IMR-90 (cell line): ENCODE results near the gene APLF. TPM values are rescaled to one million over a fixed set of nuclear protein-coding genes. Genes with fewer than 3 reads are reported as not detected.

Experiments
- ATAC-seq: fragments of 200-7000 bp; cut with Tn5 transposase; 2 replicates; pipeline ENCODE4 v1.9.1; 2020; ENCODE audit warnings: low read depth, mild to moderate bottlenecking, moderate library complexity
- BruUV-seq: library from RNA; stranded (reverse); fragments of 400-500 nt; replicated peaks from 2 replicates; lab custom pipeline; 2021; lab: Mats Ljungman, UMichigan
- CTCF ChIA-PET: fragments of 300-600 bp; formaldehyde crosslinking; extraction: SDS; loops from one replicate; lab custom pipeline; 2021; ENCODE audit warnings: antibody characterized with exemption; lab: Yijun Ruan, JAX
- POLR2A ChIA-PET: fragments of 300-600 bp; sonication (Branson Sonifier 250); formaldehyde crosslinking; loops from one replicate; lab custom pipeline; 2022; ENCODE audit warnings: antibody characterized with exemption; ENCODE audit not compliant: unreplicated experiment; lab: Charles Lee
- DNase-seq: peaks from one replicate; pipeline ENCODE4 v3.0.0; 2013
- H2AFZ ChIP-seq: replicated peaks from 2 replicates; pipeline ENCODE3; 2013; ENCODE audit warnings: low read length, mild to moderate bottlenecking; ENCODE audit not compliant: poor library complexity
- H2AK5ac ChIP-seq: 2 replicates; pipeline ENCODE4 v1.6.1; 2013; ENCODE audit warnings: low read depth, low read length, inconsistent platforms
- H2AK9ac ChIP-seq: replicated peaks from 2 replicates; pipeline ENCODE3; 2013; ENCODE audit warnings: mild to moderate bottlenecking, low read depth, low read length, moderate library complexity; ENCODE audit not compliant: poor library complexity
- H2BK120ac ChIP-seq: 2 replicates; pipeline ENCODE4 v1.6.1; 2013; ENCODE audit warnings: low read depth, low read length, inconsistent platforms
- H2BK15ac ChIP-seq: 3 replicates; pipeline ENCODE4 v1.6.1; 2013; ENCODE audit warnings: low read depth, low read length, inconsistent platforms
- H2BK20ac ChIP-seq: 2 replicates; pipeline ENCODE4 v1.6.1; 2013; ENCODE audit warnings: low read depth, mild to moderate bottlenecking, inconsistent platforms, low read length, moderate library complexity
- H2BK5ac ChIP-seq: 2 replicates; pipeline ENCODE4 v1.6.1; 2013; ENCODE audit warnings: mild to moderate bottlenecking, low read depth, low read length, inconsistent platforms; ENCODE audit not compliant: poor library complexity, severe bottlenecking
- H3K14ac ChIP-seq: replicated peaks from 2 replicates; pipeline ENCODE4 v1.6.1; 2013; ENCODE audit warnings: low read depth, low read length, inconsistent platforms
- H3K18ac ChIP-seq: 2 replicates; pipeline ENCODE4 v1.6.1; 2013; ENCODE audit warnings: low read depth, low read length, control low read depth
- H3K23ac ChIP-seq: 2 replicates; pipeline ENCODE4 v1.6.1; 2013; ENCODE audit warnings: low read depth, low read length, inconsistent platforms
- H3K27ac ChIP-seq: 2 replicates; pipeline ENCODE4 v1.5.1; 2013; ENCODE audit warnings: mild to moderate bottlenecking, control low read depth, low read length; ENCODE audit not compliant: insufficient read depth
- H3K27me3 ChIP-seq: 2 replicates; pipeline ENCODE4 v1.6.1; 2013; ENCODE audit warnings: low read length; ENCODE audit not compliant: control insufficient read depth, insufficient read depth
- H3K36me3 ChIP-seq: 2 replicates; pipeline ENCODE4 v1.6.1; 2013; ENCODE audit warnings: low read length, mixed read lengths; ENCODE audit not compliant: control insufficient read depth, insufficient read depth
- H3K4ac ChIP-seq: 2 replicates; pipeline ENCODE4 v1.6.1; 2013; ENCODE audit warnings: low read depth, low read length, inconsistent platforms
- H3K4me1 ChIP-seq: 2 replicates; pipeline ENCODE4 v1.6.1; 2013; ENCODE audit warnings: low read length, mixed read lengths; ENCODE audit not compliant: control insufficient read depth, insufficient read depth
- H3K4me2 ChIP-seq: 2 replicates; pipeline ENCODE4 v1.6.1; 2013; ENCODE audit warnings: low read depth, mild to moderate bottlenecking, control low read depth, low read length, moderate library complexity
- H3K4me3 ChIP-seq: 2 replicates; pipeline ENCODE4 v1.5.1; 2013; ENCODE audit warnings: low read depth, mild to moderate bottlenecking, control low read depth, low read length, moderate library complexity; ENCODE audit not compliant: insufficient read depth
- H3K56ac ChIP-seq: 2 replicates; pipeline ENCODE4 v1.6.1; 2013; ENCODE audit warnings: low read length, inconsistent platforms; ENCODE audit not compliant: insufficient read depth; ENCODE audit errors: extremely low read depth
- H3K79me1 ChIP-seq, 2 experiments: 2 replicates each; pipeline ENCODE4 v1.6.1; 2013; ENCODE audit warnings: low read length in 2 of 2, inconsistent platforms in 1 of 2, low read depth in 1 of 2
- H3K9ac ChIP-seq: 2 replicates; pipeline ENCODE4 v1.6.1; 2013; ENCODE audit warnings: low read depth, low read length, control low read depth
- H3K9me1 ChIP-seq: 2 replicates; pipeline ENCODE4 v1.6.1; 2013; ENCODE audit warnings: low read length, inconsistent platforms; ENCODE audit not compliant: insufficient read depth
- H3K9me3 ChIP-seq: 2 replicates; pipeline ENCODE4 v1.6.1; 2013; ENCODE audit warnings: low read length; ENCODE audit not compliant: control insufficient read depth, insufficient read depth
- H4K20me1 ChIP-seq: 2 replicates; pipeline ENCODE4 v1.6.1; 2013; ENCODE audit warnings: low read length, inconsistent platforms; ENCODE audit not compliant: insufficient read depth
- H4K5ac ChIP-seq: 2 replicates; pipeline ENCODE4 v1.6.1; 2013; ENCODE audit warnings: mild to moderate bottlenecking, low read depth, low read length, control low read depth
- H4K8ac ChIP-seq, 2 experiments: 2 replicates each; pipeline ENCODE4 v1.6.1; 2013; ENCODE audit warnings: low read depth in 2 of 2, low read length in 2 of 2, control low read depth in 1 of 2, inconsistent platforms in 1 of 2
- H4K91ac ChIP-seq: 2 replicates; pipeline ENCODE4 v1.6.1; 2013; ENCODE audit warnings: low read depth, low read length, inconsistent platforms; ENCODE audit not compliant: insufficient read depth
- BHLHE40 ChIP-seq: fragments of 150-350 bp; IDR thresholded peaks from 2 replicates; pipeline ENCODE4 v1.6.1; 2016; ENCODE audit warnings: mild to moderate bottlenecking, low read depth, low read length
- CEBPB ChIP-seq: IDR thresholded peaks from 2 replicates; pipeline ENCODE4 v1.6.1; 2012; ENCODE audit warnings: low read depth, low read length, improper control_type of control experiment
- FOS ChIP-seq: fragments of 150-350 bp; IDR thresholded peaks from 2 replicates; pipeline ENCODE4 v1.6.1; 2016; ENCODE audit warnings: low read depth, low read length
- MAZ ChIP-seq: IDR thresholded peaks from 2 replicates; pipeline ENCODE4 v1.6.1; 2012; ENCODE audit warnings: low read depth, mild to moderate bottlenecking, low read length, improper control_type of control experiment, moderate library complexity, borderline replicate concordance
- MXI1 ChIP-seq: IDR thresholded peaks from 2 replicates; pipeline ENCODE4 v1.6.1; 2012; ENCODE audit warnings: low read depth, mild to moderate bottlenecking, low read length, moderate library complexity, borderline replicate concordance
- NFE2L2 ChIP-seq: fragments of 150-350 bp; IDR thresholded peaks from 2 replicates; pipeline ENCODE4 v1.6.1; 2016; ENCODE audit warnings: low read depth, mild to moderate bottlenecking, low read length
- POLR2A ChIP-seq: IDR thresholded peaks from 2 replicates; pipeline ENCODE4 v1.6.1; 2012; ENCODE audit warnings: mild to moderate bottlenecking, low read depth, low read length
- RCOR1 ChIP-seq: IDR thresholded peaks from 2 replicates; pipeline ENCODE4 v1.6.1; 2012; ENCODE audit warnings: mild to moderate bottlenecking, low read length, improper control_type of control experiment; ENCODE audit not compliant: insufficient replicate concordance
- RFX5 ChIP-seq: IDR thresholded peaks from 2 replicates; pipeline ENCODE4 v1.8.0; 2012; ENCODE audit warnings: low read depth, mild to moderate bottlenecking, low read length, moderate library complexity
- SMC3 ChIP-seq: fragments of 150-350 bp; IDR thresholded peaks from 2 replicates; pipeline ENCODE4 v1.6.1; 2016; ENCODE audit warnings: low read depth, mild to moderate bottlenecking, antibody characterized with exemption, low read length, moderate library complexity
- WGBS, 2 experiments: methylation state at CpG; one replicate each; pipeline versions ENCODE4 v1.1.5 to v1.1.7; 2013; ENCODE audit warnings: missing lambda C conversion rate in 2 of 2; ENCODE audit not compliant: insufficient read length in 1 of 2; ENCODE audit errors: extremely low coverage in 2 of 2; 5-methylcytosine and 5-hydroxymethylcytosine counted together
- dilution Hi-C: fragments of 300-500 bp; cut with HindIII; formaldehyde crosslinking; loops from one replicate; pipeline ENCODE4 v1.14.3; 2018; ENCODE audit warnings: low sequenced_read_pairs; ENCODE audit not compliant: unreplicated experiment
- in situ Hi-C: fragments of 300-500 bp; cut with MboI; formaldehyde crosslinking; loops from 3 replicates; pipeline ENCODE4 v1.14.3; 2019; ENCODE audit warnings: low sequenced_read_pairs, inconsistent platforms, mixed read lengths
- intact Hi-C: fragments of 100-400 bp; cut with micrococcal nuclease; formaldehyde crosslinking; loops from 2 replicates; pipeline ENCODE4 v1.10.0; 2022
- polyA plus RNA-seq, 3 experiments: library from polyadenylated mRNA; depleted of rRNA; stranded (reverse); fragments of >200 nt; gene quantifications; 2 replicates each; pipeline ENCODE4 v1.2.3, GENCODE V29; 2012; ENCODE audit warnings: low replicate concordance in 1 of 3
- total RNA-seq: library from RNA; depleted of rRNA; stranded (reverse); fragments of >200 nt; gene quantifications from 2 replicates; pipeline ENCODE4 v1.2.3, GENCODE V29; 2012
- TF ChIP-seq, protein P1 (sequence below): fragments of 150-350 bp; IDR thresholded peaks from 2 replicates; pipeline ENCODE4 v1.6.1; 2017; ENCODE audit warnings: mild to moderate bottlenecking, antibody characterized with exemption, low read length, low read depth

Gene APLF
- total and polyA plus RNA-seq, 2 of the 4 experiments (the other 2 are of a cell fraction): 1.5 to 2.3 TPM

DNA sequence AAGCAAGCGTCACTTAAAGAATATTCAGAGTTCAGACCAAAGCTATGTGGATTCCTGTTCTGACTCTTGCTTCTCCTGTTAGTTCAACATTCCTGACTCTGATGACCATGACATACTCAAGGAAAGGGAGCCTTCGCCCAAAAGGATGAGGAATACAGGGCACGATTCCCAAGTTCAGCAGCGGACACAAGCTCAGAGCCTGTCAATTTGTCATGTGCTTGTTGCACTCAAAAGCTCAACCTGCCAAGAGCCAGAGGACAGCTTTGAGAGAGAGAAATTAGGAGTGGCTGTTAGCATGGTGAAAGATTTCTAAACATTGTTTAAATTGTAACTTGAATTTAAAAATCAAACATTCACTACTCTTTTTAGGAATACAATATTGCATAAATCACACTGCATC, 33.3 kb downstream of the APLF start:
- H3K18ac ChIP-seq: no peak overlapping the region
- no peak for ATAC-seq
- no peaks in the 10 kb centered on the region for H3K4me1 ChIP-seq
- H3K9me3 ChIP-seq: peaks cover 4% of the 10 kb centered on the region
- no peak overlapping the region for H3K56ac ChIP-seq
- H2AK5ac ChIP-seq: no peak overlapping the region
- H3K14ac ChIP-seq: no peak overlapping the region
- WGBS, 2 experiments: 60% methylated on average over 4 of the region's 4 CpGs; no CpG with 5 or more reads in 1 of the 2 experiments
- H4K91ac ChIP-seq: no peak overlapping the region
- no peak overlapping the region for H2BK120ac ChIP-seq
- ChIA-PET CTCF (no interaction called here), POLR2A (no interaction called here)
- TF ChIP-seq BHLHE40: no peak
- TF ChIP-seq RFX5: no peak
- TF ChIP-seq, protein P1, sequence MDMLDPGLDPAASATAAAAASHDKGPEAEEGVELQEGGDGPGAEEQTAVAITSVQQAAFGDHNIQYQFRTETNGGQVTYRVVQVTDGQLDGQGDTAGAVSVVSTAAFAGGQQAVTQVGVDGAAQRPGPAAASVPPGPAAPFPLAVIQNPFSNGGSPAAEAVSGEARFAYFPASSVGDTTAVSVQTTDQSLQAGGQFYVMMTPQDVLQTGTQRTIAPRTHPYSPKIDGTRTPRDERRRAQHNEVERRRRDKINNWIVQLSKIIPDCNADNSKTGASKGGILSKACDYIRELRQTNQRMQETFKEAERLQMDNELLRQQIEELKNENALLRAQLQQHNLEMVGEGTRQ: no peak
- no peak for TF ChIP-seq FOS
- TF ChIP-seq POLR2A: no peak
- no peak for TF ChIP-seq MXI1
- no peak for TF ChIP-seq CEBPB
- TF ChIP-seq RCOR1: no peak
- no peak for TF ChIP-seq NFE2L2
- no peak for TF ChIP-seq SMC3
- TF ChIP-seq MAZ: no peak
- dilution Hi-C loops: no loop called here
- intact Hi-C loops: no loop called here
- H3K4ac ChIP-seq: no peak overlapping the region
- no peaks in the 10 kb centered on the region for H3K79me1 ChIP-seq
- H2AK9ac ChIP-seq: no peak overlapping the region
- H3K4me2 ChIP-seq: no peak overlapping the region
- BruUV-seq: no TSS peak
- H3K23ac ChIP-seq: no peak overlapping the region
- no peak overlapping the region for H4K5ac ChIP-seq
- H3K27me3 ChIP-seq: no peaks in the 10 kb centered on the region
- no peak overlapping the region for H3K9ac ChIP-seq
- no peak overlapping the region for H3K4me3 ChIP-seq
- no peak for DNase-seq
- in situ Hi-C loops: no loop called here
- H4K20me1 ChIP-seq: no peaks in the 10 kb centered on the region
- no peak overlapping the region for H3K27ac ChIP-seq
- no peak overlapping the region for H2AFZ ChIP-seq
- no peak overlapping the region for H2BK5ac ChIP-seq
- H2BK20ac ChIP-seq: no peak overlapping the region
- no peaks in the 10 kb centered on the region for H3K36me3 ChIP-seq
- no peak overlapping the region for H2BK15ac ChIP-seq
- H3K9me1 ChIP-seq: no peaks in the 10 kb centered on the region
- no peak overlapping the region for H4K8ac ChIP-seq
